ENCODE results near the gene PIMREG. TPM values are rescaled to one million over a fixed set of nuclear protein-coding genes. Genes with fewer than 3 reads are reported as not detected.

The PIMREG gene
- total RNA-seq, 1 donor from 2014 or later = 1.4 TPM

DNA sequence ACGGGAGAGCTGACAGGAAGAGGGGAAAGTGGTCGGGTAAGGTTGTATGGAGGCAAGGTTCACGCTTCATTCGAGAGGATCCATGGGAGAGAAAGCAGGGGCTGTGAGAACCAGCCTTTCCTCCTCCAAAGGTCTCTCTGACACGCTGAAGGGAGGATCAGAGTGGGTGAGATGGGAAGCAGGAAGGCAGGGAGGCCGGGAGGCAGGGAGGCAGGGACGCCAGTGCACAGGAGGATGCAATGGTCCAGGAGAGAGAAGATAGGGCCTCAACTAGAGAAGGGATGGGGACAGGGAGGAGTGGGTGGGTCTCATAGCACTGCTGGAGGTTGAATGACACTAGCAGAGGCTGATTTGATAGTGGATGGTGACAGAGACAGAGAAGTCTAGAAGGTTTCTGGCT, 54.1 kb downstream of the PIMREG start:
- DNase-seq (ENCODE audit: low spot score) = no peak

DNA sequence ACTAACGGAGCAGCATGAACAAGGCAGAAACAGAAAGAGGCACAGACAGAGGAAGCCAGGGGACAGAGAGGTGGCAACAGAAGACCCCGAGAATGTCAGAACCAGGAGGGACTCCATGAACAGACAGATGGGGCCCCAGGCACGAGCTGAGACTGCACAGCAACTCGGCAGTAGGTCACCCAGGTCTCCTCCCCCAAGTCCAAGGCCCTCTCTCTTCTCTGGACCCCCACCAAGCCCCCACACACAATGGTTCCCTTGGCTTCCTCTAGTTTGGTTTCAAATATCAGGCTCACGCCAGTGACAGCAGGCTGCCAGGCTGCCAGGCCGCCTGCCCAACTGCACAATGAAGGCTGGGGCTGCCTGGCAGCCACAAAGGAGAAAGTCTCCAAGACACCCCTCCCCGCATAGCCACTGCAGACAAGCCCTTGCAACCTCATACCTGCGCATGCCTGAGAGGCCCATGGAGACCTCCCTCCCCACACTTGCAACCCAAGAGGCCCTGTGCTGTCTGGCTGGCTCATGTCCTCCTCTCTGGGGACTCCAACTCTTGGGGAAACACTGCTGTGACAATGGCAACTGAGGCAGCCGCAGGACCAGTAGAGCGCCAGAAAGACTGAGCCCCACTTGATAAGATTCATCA, 54.8 kb downstream of the PIMREG start:
- DNase-seq (ENCODE audit: low spot score) = no peak

Other genes starting within 250 kb of the PIMREG start
- gene AIPL1, start 9.3 kb upstream of the PIMREG start, total RNA-seq = not detected
- gene PITPNM3, start 112.1 kb downstream of the PIMREG start, total RNA-seq = 15.2 TPM
- 21.4 TPM for gene KIAA0753, start 196.3 kb downstream of the PIMREG start, total RNA-seq
- gene TXNDC17, start 196.6 kb downstream of the PIMREG start, total RNA-seq = 101 TPM
- 16.9 TPM for gene MED31, start 207.2 kb downstream of the PIMREG start, total RNA-seq
- 3.3 TPM for gene C17orf100, start 207.3 kb downstream of the PIMREG start, total RNA-seq

All from mucosa of gallbladder (tissue), 1 donor.